Peyer's patch (tissue), 4 donors: ENCODE results near the gene FARP2.

ENCODE experiments used
- POLR2A ChIP-seq, 2 donors: fragments of 450-650 bp; IDR thresholded peaks; one replicate each; pipeline ENCODE4 v1.5.1; 2017; ENCODE audit warnings: antibody characterized with exemption in 2 of 2, mild to moderate bottlenecking in 2 of 2, moderate library complexity in 2 of 2
- TF ChIP-seq, protein P1 (sequence below), 6 experiments: fragments of 450-650 bp in 4 of 6; fragments of 200-600 bp in 2 of 6; sonication (generic) in 1 of 6; IDR thresholded peaks; one replicate each; pipeline ENCODE4 v1.5.1; 2017 to 2019; ENCODE audit warnings: antibody characterized with exemption in 6 of 6, mild to moderate bottlenecking in 3 of 6, moderate library complexity in 1 of 6

DNA sequence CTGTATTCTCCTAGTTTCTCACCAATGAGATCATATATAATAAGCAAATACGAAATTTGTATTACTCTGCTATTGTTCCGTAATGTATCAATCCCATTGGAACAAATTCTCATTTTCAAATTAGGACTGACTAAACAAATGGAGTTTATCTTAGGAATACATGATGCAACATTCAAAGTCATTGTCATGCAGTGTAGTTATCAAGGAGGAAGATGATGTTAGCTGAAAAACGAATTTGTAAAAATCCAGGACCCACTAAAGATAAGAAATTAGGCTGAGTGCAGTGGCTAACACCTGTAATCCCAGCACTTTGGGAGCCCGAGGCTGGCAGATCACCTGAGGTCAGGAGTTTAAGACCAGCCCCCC is 25.5 kb upstream of the FARP2 start:
- TF ChIP-seq, protein P1, sequence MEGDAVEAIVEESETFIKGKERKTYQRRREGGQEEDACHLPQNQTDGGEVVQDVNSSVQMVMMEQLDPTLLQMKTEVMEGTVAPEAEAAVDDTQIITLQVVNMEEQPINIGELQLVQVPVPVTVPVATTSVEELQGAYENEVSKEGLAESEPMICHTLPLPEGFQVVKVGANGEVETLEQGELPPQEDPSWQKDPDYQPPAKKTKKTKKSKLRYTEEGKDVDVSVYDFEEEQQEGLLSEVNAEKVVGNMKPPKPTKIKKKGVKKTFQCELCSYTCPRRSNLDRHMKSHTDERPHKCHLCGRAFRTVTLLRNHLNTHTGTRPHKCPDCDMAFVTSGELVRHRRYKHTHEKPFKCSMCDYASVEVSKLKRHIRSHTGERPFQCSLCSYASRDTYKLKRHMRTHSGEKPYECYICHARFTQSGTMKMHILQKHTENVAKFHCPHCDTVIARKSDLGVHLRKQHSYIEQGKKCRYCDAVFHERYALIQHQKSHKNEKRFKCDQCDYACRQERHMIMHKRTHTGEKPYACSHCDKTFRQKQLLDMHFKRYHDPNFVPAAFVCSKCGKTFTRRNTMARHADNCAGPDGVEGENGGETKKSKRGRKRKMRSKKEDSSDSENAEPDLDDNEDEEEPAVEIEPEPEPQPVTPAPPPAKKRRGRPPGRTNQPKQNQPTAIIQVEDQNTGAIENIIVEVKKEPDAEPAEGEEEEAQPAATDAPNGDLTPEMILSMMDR (IDR thresholded peaks at IDR 0.05) = no peak
- no peak for TF ChIP-seq POLR2A (IDR thresholded peaks at IDR 0.05)
